ENCODE results near the gene GPR39. TPM values are rescaled to one million over a fixed set of nuclear protein-coding genes. Genes with fewer than 3 reads are reported as not detected.

Gene GPR39
- total and polyA plus RNA-seq, 7 donors, result 0.05 to 0.08 TPM; not detected in 5

DNA sequence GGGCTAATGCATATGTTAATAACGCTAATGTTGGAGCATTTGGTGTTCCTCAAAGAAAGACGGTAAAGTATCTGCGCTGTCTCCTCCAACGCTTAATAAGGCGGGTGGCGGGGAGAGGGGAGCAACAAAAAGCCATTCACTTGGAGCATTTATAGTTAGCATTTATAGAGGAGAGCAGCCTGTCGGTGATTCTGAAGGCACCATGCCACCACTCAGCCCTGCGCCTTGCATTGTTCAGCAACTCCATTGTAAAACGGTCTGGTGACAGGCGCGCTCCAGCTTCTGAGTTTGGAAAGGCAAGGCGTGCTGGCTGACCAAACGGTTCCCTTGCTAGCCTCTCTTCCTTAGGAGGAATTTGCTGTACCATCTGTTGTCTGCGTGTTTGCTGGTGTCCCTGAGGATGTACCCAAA lies 169.5 kb downstream of the GPR39 start:
- intact Hi-C loops (cut with DNase I), result no loop called here
- H3K27me3 ChIP-seq (ENCODE audit: insufficient read depth in 3 of 3, low read length in 2 of 3), result no peaks in the 10 kb centered on the region
- TF ChIP-seq, protein P1, sequence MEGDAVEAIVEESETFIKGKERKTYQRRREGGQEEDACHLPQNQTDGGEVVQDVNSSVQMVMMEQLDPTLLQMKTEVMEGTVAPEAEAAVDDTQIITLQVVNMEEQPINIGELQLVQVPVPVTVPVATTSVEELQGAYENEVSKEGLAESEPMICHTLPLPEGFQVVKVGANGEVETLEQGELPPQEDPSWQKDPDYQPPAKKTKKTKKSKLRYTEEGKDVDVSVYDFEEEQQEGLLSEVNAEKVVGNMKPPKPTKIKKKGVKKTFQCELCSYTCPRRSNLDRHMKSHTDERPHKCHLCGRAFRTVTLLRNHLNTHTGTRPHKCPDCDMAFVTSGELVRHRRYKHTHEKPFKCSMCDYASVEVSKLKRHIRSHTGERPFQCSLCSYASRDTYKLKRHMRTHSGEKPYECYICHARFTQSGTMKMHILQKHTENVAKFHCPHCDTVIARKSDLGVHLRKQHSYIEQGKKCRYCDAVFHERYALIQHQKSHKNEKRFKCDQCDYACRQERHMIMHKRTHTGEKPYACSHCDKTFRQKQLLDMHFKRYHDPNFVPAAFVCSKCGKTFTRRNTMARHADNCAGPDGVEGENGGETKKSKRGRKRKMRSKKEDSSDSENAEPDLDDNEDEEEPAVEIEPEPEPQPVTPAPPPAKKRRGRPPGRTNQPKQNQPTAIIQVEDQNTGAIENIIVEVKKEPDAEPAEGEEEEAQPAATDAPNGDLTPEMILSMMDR (IDR thresholded peaks at IDR 0.05), result no peak

DNA sequence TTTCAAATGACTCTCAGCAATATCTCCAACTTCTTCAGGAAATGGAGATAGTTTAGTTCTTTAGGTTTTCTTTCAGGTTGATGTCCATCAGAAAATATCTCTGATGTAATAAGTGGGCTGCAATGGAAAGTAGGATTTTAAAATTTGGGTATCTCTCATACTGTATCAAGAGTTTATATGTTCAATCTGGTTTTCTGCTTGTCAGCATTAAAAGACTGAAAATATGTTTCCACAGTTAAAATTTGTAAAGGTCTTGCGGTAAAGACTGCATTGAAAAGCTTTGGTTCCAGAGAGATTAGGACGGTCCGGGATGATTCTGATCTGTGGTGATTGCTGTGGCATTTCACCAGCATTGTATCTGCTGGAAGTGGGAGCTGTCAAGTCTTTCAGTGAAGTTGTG lies 170.2 kb downstream of the GPR39 start:
- Histone ChIP-seq H3K4me3 (no peak overlapping the region), H3K27ac (no peak overlapping the region), H3K9me3 (no peaks in the 10 kb centered on the region), H3K36me3 (ENCODE audit: insufficient read depth in 1 of 2, low read depth in 1 of 2) (no peaks in the 10 kb centered on the region), H3K27me3 (ENCODE audit: insufficient read depth in 3 of 3, low read length in 2 of 3) (no peaks in the 10 kb centered on the region), H3K4me1 (no peaks in the 10 kb centered on the region)
- WGBS, 3 donors, result 78 to 87% (median 82%) methylated on average over 3 of the region's 3 CpGs
- no peak for DNase-seq
- TF ChIP-seq, protein P1 (IDR thresholded peaks at IDR 0.05), result no peak
- intact Hi-C loops (cut with DNase I), result no loop called here
- no peak for ATAC-seq

More for the DNA sequence above, 169.5 kb downstream of the GPR39 start:
- Histone ChIP-seq H3K4me3 (no peak overlapping the region), H3K36me3 (ENCODE audit: insufficient read depth in 1 of 2, low read depth in 1 of 2) (no peaks in the 10 kb centered on the region), H3K27ac (no peak overlapping the region), H3K9me3 (no peaks in the 10 kb centered on the region), H3K4me1 (no peaks in the 10 kb centered on the region)
- WGBS, 3 donors, result 68 to 74% (median 70%) methylated on average over 14 of the region's 14 CpGs
- ATAC-seq, result no peak
- DNase-seq, result no peak

DNA sequence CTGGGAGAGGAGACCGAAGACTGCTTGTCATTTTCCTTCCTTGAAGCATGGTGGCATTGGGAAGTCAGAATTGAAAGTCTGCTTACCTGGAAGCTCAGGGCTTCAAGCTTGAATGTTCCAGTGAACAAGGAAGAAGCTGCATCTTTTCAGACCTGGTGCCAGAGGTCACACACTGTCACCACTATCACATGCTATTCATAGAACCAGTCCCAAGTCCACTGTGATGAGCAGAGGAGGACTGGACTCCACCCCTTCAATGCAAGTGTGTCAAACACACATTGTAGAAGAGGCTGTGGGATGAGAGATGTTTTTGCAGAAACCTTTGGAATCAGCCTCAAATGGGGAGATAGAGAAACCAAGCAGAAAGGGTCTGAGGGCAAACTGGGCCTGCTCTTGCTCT lies 172.0 kb downstream of the GPR39 start:
- H3K27ac ChIP-seq, result no peak overlapping the region
- H3K36me3 ChIP-seq (ENCODE audit: insufficient read depth in 1 of 2, low read depth in 1 of 2), result no peaks in the 10 kb centered on the region
- intact Hi-C loops (cut with DNase I), result no loop called here
- 62 to 94% (median 73%) methylated on average over 1 of the region's 1 CpG for WGBS, 3 donors
- H3K9me3 ChIP-seq, result no peaks in the 10 kb centered on the region
- DNase-seq, result no peak
- H3K4me1 ChIP-seq, result no peaks in the 10 kb centered on the region
- H3K4me3 ChIP-seq, result no peak overlapping the region
- TF ChIP-seq, protein P1 (IDR thresholded peaks at IDR 0.05), result no peak
- no peaks in the 10 kb centered on the region for H3K27me3 ChIP-seq (ENCODE audit: insufficient read depth in 3 of 3, low read length in 2 of 3)
- ATAC-seq, result no peak

DNA sequence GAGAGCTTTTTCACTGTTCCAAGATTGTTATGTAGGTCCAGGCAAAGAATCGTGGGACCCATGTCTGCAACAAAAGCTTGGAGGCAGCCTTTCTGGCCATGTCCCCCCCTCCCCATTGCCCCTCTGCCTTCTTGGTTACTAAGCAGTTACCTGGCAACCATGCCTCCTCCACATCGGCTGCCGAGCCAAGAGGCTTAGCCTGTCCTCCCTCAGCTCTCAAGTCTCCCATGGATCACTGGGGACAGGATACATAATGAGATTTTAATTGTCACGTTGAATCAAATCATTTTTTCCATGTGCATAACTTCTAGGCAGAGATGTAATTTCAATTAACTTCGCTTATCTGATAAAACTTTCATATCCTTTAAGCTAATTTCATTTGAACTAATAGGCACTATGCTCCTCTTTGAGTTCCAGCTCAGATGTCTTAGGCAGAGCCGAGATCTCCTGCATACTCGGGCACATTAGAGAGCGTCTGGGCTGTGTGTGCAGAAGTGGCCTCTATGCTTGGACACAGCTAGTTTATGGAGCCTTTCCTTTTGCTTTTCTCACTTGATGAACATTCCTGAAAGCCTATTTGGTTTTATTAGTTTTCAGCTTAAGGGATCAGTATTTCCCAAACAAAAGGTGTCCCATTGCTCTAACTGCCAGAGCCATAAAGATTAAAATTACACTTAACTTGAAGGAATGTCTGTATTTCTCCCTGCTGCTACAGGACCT lies 172.7 kb downstream of the GPR39 start:
- H3K27ac ChIP-seq, result no peak overlapping the region
- TF ChIP-seq, protein P1 (IDR thresholded peaks at IDR 0.05), result no peak
- no peak overlapping the region for H3K4me3 ChIP-seq
- no peak for ATAC-seq
- DNase-seq, result no peak
- H3K9me3 ChIP-seq, result no peaks in the 10 kb centered on the region
- no peaks in the 10 kb centered on the region for H3K4me1 ChIP-seq
- WGBS, 3 donors, result 25 to 31% (median 30%) methylated on average over 8 of the region's 8 CpGs
- intact Hi-C loops (cut with DNase I), result no loop called here
- no peaks in the 10 kb centered on the region for H3K27me3 ChIP-seq (ENCODE audit: insufficient read depth in 3 of 3, low read length in 2 of 3)
- H3K36me3 ChIP-seq (ENCODE audit: insufficient read depth in 1 of 2, low read depth in 1 of 2), result no peaks in the 10 kb centered on the region

- ATAC-seq (no peak), DNase-seq (no peak)
- Histone ChIP-seq H3K9me3 (no peaks in the 10 kb centered on the region), H3K27me3 (ENCODE audit: insufficient read depth in 3 of 3, low read length in 2 of 3) (no peaks in the 10 kb centered on the region), H3K4me1 (no peaks in the 10 kb centered on the region), H3K4me3 (no peak overlapping the region), H3K27ac (no peak overlapping the region), H3K36me3 (ENCODE audit: insufficient read depth in 1 of 2, low read depth in 1 of 2) (no peaks in the 10 kb centered on the region)
- TF ChIP-seq, protein P1 (IDR thresholded peaks at IDR 0.05), result no peak
- intact Hi-C loops (cut with DNase I), result no loop called here
These were observed 173.4 kb downstream of the GPR39 start for GRCh38 chr2:132589966-132590365.
